GM10266 (cell line): Measurements from ENCODE around the gene ALS2CL.

Experiments
- DNase-seq: peaks from one replicate; pipeline ENCODE4 v3.0.0; 2012; ENCODE audit errors: extremely low spot score
- TF ChIP-seq, protein P1 (sequence below): IDR thresholded peaks from 2 replicates; pipeline ENCODE4 v1.5.1; 2012; ENCODE audit warnings: mild to moderate bottlenecking, low read depth; ENCODE audit not compliant: control insufficient read depth, insufficient read depth; ENCODE audit errors: missing control alignments

Gene ALS2CL

DNA sequence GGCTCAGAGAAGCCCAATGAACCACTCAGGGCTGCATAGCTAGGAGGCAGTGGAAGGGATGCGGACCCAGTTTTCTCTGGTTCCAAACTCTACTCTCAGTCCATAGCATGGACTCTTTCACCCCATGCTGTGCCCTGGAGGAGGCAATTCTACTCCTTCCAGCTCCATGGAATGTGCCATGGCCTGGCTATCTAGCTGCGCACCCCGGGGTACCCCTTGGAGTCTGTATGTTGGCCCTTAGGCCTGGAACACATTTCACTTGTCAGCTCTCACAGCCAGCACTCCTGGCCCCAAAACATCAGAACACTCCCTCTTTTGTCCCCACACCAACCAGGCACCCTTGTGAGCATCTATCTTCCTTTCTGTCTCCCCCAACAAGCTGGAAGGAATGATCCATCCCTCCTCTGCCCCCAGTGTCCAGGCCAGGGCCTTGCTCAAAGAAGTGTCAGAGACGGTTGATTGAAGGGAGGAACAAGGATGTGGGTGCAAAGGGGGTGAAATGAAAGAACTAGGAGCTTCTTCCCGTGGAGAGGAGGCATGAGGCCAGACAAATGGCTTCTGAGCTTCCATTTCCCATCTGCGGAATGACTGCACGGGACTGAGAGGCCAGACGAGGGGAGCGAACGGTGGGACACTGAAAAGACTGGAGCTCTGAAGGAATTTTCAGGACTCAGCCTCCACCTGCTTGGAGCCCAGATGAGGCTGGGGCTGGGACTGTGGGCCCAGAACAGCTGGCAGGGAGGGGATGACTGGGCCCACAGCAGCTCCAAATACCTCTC is 21.4 kb upstream of the ALS2CL start:
- TF ChIP-seq, protein P1, sequence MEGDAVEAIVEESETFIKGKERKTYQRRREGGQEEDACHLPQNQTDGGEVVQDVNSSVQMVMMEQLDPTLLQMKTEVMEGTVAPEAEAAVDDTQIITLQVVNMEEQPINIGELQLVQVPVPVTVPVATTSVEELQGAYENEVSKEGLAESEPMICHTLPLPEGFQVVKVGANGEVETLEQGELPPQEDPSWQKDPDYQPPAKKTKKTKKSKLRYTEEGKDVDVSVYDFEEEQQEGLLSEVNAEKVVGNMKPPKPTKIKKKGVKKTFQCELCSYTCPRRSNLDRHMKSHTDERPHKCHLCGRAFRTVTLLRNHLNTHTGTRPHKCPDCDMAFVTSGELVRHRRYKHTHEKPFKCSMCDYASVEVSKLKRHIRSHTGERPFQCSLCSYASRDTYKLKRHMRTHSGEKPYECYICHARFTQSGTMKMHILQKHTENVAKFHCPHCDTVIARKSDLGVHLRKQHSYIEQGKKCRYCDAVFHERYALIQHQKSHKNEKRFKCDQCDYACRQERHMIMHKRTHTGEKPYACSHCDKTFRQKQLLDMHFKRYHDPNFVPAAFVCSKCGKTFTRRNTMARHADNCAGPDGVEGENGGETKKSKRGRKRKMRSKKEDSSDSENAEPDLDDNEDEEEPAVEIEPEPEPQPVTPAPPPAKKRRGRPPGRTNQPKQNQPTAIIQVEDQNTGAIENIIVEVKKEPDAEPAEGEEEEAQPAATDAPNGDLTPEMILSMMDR = no peak
- peak; percentile 18 for DNase-seq

DNA sequence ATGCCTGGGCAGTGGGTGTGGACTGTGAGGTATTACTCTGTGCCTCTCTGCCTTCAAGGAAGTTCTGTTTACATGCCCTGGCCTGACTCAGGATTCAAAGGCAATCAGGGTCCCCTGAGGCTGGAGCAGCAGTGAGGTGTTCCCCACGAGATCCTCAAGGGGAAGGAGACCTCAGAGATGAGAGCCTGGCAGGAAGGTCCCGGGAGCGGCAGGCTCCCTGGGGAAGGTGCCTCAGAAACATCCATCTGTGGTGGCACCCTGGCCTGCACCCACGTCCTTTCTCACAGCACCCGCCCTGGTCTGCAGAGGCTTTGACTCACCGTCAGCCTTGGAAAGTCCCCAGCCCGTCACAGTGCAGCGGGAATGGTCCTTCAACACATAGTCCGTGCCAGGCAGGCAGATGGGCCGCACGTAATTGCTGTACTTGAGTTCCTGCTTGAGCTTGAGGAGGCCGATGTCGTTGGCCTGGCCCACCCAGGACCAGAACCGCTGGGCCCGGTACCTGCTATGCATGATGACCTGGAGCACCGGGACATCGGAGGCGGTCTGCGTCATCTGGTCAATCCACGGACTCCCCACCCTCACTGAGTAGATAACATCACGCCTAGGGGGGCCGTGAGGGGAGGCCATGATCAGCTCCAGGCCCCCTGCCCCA is 20.5 kb upstream of the ALS2CL start:
- peak; percentile 72 for DNase-seq
- TF ChIP-seq, protein P1 = no peak

DNA sequence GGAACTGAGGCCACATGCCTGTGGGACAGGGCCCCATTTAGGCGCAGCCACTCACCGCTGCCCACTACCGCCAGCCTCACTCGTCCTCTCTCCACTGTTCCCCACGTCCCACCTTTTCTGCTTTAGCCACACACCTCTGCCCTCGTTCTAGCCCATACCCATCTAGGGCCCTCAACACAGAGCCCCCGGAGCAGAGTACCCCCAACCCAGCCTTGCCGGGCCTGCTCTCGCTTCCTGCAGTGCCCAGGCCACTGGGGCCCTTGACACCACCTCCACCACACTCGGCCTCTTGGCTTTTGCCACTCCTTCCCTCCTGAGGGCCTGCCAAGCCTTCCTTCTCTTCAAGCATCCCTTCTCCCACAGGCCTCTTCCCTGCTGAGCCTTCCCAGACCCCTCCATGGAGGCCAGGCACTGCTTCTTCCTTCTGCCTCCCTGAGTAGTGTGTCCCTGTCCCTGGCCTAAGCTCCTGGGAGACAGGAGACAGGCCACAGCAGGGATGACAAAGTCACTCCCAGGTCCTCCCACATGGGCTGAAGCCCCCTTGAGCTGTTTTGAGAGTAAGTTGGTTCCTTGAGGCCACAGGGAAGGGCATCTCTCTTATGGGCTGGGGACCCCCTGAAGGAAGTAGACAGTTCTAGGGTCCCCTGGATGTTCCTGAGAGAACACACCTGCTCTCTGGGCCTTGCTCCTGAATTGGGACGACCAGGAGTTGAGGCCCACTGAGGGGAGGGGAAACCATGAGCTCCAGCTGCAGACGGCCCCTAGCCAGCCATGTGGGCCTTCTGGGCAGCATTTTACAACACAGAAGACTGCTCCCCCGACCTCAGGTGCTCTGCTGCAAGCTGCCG is 19.8 kb upstream of the ALS2CL start:
- DNase-seq = no peak
- TF ChIP-seq, protein P1 = no peak

DNA sequence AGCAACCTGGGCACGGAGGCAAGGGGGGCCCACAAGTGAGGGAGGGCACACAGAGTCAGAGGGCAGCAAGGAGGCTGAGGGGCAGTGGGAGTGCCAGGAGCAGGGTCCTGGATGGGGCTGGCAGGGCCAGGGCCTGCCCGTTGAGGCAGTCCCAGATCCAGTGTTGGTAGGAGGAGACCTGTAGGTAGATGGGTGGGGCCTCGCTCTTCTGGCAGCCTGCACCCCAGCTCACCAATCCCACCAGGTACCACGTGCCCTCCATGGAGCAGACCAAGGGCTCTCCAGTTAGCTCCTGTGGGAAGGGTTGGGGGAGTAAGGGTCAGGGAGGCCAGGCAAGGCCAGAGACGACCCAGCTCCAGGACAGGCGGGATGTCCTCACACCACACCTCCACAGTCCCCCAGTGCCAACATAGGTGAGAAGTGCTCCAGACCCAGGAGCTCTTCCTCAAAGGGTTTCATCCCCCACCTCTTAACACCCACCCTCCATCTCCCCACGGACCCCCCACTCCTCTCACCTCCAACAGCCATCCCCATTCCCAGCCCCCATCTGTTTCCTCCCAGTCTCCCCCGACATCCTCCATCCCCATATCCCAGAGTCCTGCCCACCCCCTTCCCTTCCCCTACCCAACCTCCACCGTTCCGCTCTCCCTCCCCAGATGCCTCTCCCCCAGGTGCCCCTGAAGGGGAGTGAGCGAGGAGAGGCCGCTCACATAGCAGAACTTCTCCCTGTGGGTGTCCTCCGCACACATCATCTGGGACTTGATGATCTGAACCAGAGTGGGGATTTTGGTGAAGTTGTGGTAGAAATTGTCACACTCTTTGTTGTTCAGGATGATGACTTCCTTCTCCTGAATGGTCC is 18.9 kb upstream of the ALS2CL start:
- TF ChIP-seq, protein P1 = no peak
- DNase-seq = no peak

DNA sequence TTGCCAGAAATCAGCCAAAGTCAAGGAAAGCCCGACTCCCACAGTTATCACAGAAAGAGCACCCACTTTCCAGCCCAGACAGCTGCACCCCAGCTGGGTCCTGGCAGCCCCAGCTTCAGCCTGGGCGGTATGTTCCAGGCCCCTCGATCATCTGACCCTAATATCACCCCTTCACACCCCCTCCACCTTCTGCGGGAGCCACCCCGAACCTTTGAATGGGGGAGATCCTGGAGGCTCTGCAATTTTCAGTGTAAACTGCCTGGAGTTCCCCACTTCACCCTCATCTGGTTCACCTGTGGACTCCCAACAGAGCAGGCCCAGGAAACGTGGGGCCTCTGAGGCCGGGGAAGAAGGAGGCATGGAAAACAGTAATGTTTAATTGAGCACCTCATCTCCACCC is 18.3 kb upstream of the ALS2CL start:
- DNase-seq = no peak
- TF ChIP-seq, protein P1 = no peak

DNA sequence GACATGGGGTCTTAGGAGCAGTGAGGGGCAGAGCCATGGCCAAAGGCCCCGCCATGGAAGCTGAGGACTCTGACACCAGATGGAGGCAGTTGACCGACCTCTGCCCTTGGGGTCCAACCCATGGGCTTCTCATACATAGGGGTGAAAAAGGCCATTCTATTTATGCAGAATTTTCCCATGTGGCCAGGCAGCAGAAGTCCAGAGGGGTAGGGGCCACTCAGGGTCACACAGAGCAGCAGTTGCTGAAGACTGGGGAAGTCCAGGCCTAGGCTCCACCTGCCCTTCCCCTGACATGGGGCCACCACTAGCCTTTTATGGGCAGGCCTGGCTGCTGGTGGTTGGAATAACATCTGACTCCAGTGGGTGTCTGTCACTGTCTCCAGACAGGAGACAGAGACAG is 17.8 kb upstream of the ALS2CL start:
- TF ChIP-seq, protein P1 = no peak
- DNase-seq = no peak
